ENCODE measurements around the gene MCHR1. TPM values are rescaled to one million over a fixed set of nuclear protein-coding genes. Genes with fewer than 3 reads are reported as not detected.

Gene MCHR1
- total and polyA plus RNA-seq, 7 experiments from 2014 or later = not detected

DNA sequence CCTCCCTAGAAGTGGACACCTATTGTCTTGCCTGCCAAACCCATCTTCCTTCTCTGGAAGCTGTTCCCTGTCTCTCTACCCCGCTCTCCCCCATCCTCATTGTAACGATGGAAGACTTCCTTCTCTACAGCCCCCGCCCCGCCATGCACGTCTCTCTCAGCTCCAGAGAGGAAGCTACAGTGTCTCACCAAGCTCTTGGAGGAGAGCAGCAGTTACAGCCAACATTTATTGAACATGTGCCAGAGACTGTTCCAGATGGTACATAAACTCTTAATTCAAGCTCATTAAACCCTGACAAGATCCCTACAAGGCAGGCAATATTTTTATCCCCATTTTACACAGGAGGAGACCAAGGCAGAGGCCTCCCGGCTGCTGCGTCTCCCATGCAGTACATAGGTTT lies 15.1 kb downstream of the MCHR1 start:
- CTCF ChIA-PET = interaction anchor here (1.0 to 1.3 kb wide), 2 partner anchors 9 to 11 kb away, joined by 3 to 4 read pairs; no protein-coding TSS in a partner anchor
- H3K36me3 Mint-ChIP-seq = no peaks in the 10 kb centered on the region
- ATAC-seq (no peak), DNase-seq (no peak)
- POLR2A ChIA-PET = interaction anchor here (0.6 to 1.0 kb wide), 3 partner anchors 9 to 187 kb away, joined by 3 to 5 read pairs (median 3); no protein-coding TSS in a partner anchor
- peaks cover 0 to 13% (median 0%) of the 10 kb centered on the region in 5 donors for H3K27me3 Mint-ChIP-seq
- peaks cover 0 to 4% (median 0%) of the 10 kb centered on the region in 11 donors for H3K9me3 Mint-ChIP-seq
- Histone ChIP-seq H3K4me3 (ENCODE audit: low read length) (no peak overlapping the region), H3K4me1 (ENCODE audit: control insufficient read depth in 2 of 2, insufficient read depth in 2 of 2, low read length in 2 of 2) (no peaks in the 10 kb centered on the region), H3K9me3 (ENCODE audit: control insufficient read depth in 2 of 3, low read length in 3 of 3) (no peaks in the 10 kb centered on the region), H3K36me3 (ENCODE audit: control insufficient read depth in 2 of 3, insufficient read depth in 3 of 3, low read length in 3 of 3) (no peaks in the 10 kb centered on the region), H3K27ac (ENCODE audit: low read depth, low read length) (no peak overlapping the region), H3K27me3 (ENCODE audit: control insufficient read depth in 2 of 2, insufficient read depth in 2 of 2, low read length in 2 of 2) (no peaks in the 10 kb centered on the region)
- peak overlapping the region in 3 of 9 donors; percentile 2 to 74 (median 63) for H3K27ac Mint-ChIP-seq
- H3K4me3 Mint-ChIP-seq = no peak overlapping the region
- intact Hi-C loops (cut with micrococcal nuclease) = no loop called here
- peaks cover 0 to 7% (median 4%) of the 10 kb centered on the region in 7 donors for H3K4me1 Mint-ChIP-seq

- Histone ChIP-seq H3K27ac (ENCODE audit: low read depth, low read length) (no peak overlapping the region), H3K4me3 (ENCODE audit: low read length) (no peak overlapping the region), H3K27me3 (ENCODE audit: control insufficient read depth in 2 of 2, insufficient read depth in 2 of 2, low read length in 2 of 2) (no peaks in the 10 kb centered on the region), H3K4me1 (ENCODE audit: control insufficient read depth in 2 of 2, insufficient read depth in 2 of 2, low read length in 2 of 2) (peaks cover 0 to 11% of the 10 kb centered on the region in 2 donors), H3K9me3 (ENCODE audit: control insufficient read depth in 2 of 3, low read length in 3 of 3) (no peaks in the 10 kb centered on the region), H3K36me3 (ENCODE audit: control insufficient read depth in 2 of 3, insufficient read depth in 3 of 3, low read length in 3 of 3) (no peaks in the 10 kb centered on the region)
- ATAC-seq (no peak), DNase-seq (no peak)
- intact Hi-C loops (cut with micrococcal nuclease) = no loop called here
- Mint-ChIP-seq H3K27ac (peak overlapping the region in 6 of 9 donors; percentile 2 to 73 (median 18)), H3K9me3 (peaks cover 0 to 5% (median 0%) of the 10 kb centered on the region in 11 donors), H3K27me3 (peaks cover 0 to 7% (median 0%) of the 10 kb centered on the region in 5 donors), H3K36me3 (no peaks in the 10 kb centered on the region), H3K4me1 (peaks cover 8 to 30% (median 19%) of the 10 kb centered on the region in 7 donors), H3K4me3 (peak overlapping the region in 4 of 10 donors; percentile 5 to 65 (median 33))
- ChIA-PET POLR2A (interaction anchor here (0.7 to 1.4 kb wide), 5 partner anchors 13 to 616 kb away, joined by 3 to 8 read pairs (median 5); no protein-coding TSS in a partner anchor), CTCF (interaction anchor here (2.0 kb wide), 1 partner anchor 18 kb away, joined by 14 read pairs; no protein-coding TSS in a partner anchor)
These were observed 22.0 kb downstream of the MCHR1 start for GRCh38 chr22:40701274-40701673.

- H3K27me3 ChIP-seq (ENCODE audit: control insufficient read depth in 2 of 2, insufficient read depth in 2 of 2, low read length in 2 of 2) = no peaks in the 10 kb centered on the region
- H3K27ac ChIP-seq (ENCODE audit: low read depth, low read length) = no peak overlapping the region
- peaks cover 0 to 5% (median 0%) of the 10 kb centered on the region in 11 donors for H3K9me3 Mint-ChIP-seq
- ATAC-seq = no peak
- DNase-seq = no peak
- no peak overlapping the region for H3K4me3 ChIP-seq (ENCODE audit: low read length)
- no peaks in the 10 kb centered on the region for H3K36me3 ChIP-seq (ENCODE audit: control insufficient read depth in 2 of 3, insufficient read depth in 3 of 3, low read length in 3 of 3)
- ChIA-PET CTCF (interaction anchor here (1.3 to 1.8 kb wide), 2 partner anchors 11 to 20 kb away, joined by 3 to 7 read pairs; no protein-coding TSS in a partner anchor), POLR2A (no interaction called here)
- H3K9me3 ChIP-seq (ENCODE audit: control insufficient read depth in 2 of 3, low read length in 3 of 3) = no peaks in the 10 kb centered on the region
- peak overlapping the region in 2 of 10 donors; percentile 37 for H3K4me3 Mint-ChIP-seq
- H3K27me3 Mint-ChIP-seq = peaks cover 0 to under 1% (median 0%) of the 10 kb centered on the region in 5 donors
- peaks cover 0 to 11% of the 10 kb centered on the region in 2 donors for H3K4me1 ChIP-seq (ENCODE audit: control insufficient read depth in 2 of 2, insufficient read depth in 2 of 2, low read length in 2 of 2)
- H3K27ac Mint-ChIP-seq = peak overlapping the region in 2 of 9 donors; percentile 18 to 84
- intact Hi-C loops (cut with micrococcal nuclease) = no loop called here
- peaks cover 9 to 30% (median 19%) of the 10 kb centered on the region in 7 donors for H3K4me1 Mint-ChIP-seq
- H3K36me3 Mint-ChIP-seq = peaks cover 0 to 2% (median 0%) of the 10 kb centered on the region in 5 donors
These were observed 23.9 kb downstream of the MCHR1 start for GRCh38 chr22:40703174-40703573.

GRCh38 chr22:40703736-40704135 lies 24.5 kb downstream of the MCHR1 start:
- no peak for ATAC-seq
- CTCF ChIA-PET = interaction anchor here (1.8 kb wide), 1 partner anchor 20 kb away, joined by 7 read pairs; no protein-coding TSS in a partner anchor
- Histone ChIP-seq H3K27ac (ENCODE audit: low read depth, low read length) (no peak overlapping the region), H3K4me3 (ENCODE audit: low read length) (no peak overlapping the region), H3K36me3 (ENCODE audit: control insufficient read depth in 2 of 3, insufficient read depth in 3 of 3, low read length in 3 of 3) (no peaks in the 10 kb centered on the region), H3K27me3 (ENCODE audit: control insufficient read depth in 2 of 2, insufficient read depth in 2 of 2, low read length in 2 of 2) (no peaks in the 10 kb centered on the region), H3K4me1 (ENCODE audit: control insufficient read depth in 2 of 2, insufficient read depth in 2 of 2, low read length in 2 of 2) (peaks cover 0 to 11% of the 10 kb centered on the region in 2 donors), H3K9me3 (ENCODE audit: control insufficient read depth in 2 of 3, low read length in 3 of 3) (no peaks in the 10 kb centered on the region)
- intact Hi-C loops (cut with micrococcal nuclease) = no loop called here
- Mint-ChIP-seq H3K4me1 (peaks cover 9 to 30% (median 19%) of the 10 kb centered on the region in 7 donors), H3K27ac (no peak overlapping the region), H3K4me3 (no peak overlapping the region), H3K27me3 (no peaks in the 10 kb centered on the region), H3K36me3 (peaks cover 0 to 2% (median 0%) of the 10 kb centered on the region in 5 donors), H3K9me3 (peaks cover 0 to 5% (median 0%) of the 10 kb centered on the region in 11 donors)
- POLR2A ChIA-PET = no interaction called here
- DNase-seq = no peak

DNA sequence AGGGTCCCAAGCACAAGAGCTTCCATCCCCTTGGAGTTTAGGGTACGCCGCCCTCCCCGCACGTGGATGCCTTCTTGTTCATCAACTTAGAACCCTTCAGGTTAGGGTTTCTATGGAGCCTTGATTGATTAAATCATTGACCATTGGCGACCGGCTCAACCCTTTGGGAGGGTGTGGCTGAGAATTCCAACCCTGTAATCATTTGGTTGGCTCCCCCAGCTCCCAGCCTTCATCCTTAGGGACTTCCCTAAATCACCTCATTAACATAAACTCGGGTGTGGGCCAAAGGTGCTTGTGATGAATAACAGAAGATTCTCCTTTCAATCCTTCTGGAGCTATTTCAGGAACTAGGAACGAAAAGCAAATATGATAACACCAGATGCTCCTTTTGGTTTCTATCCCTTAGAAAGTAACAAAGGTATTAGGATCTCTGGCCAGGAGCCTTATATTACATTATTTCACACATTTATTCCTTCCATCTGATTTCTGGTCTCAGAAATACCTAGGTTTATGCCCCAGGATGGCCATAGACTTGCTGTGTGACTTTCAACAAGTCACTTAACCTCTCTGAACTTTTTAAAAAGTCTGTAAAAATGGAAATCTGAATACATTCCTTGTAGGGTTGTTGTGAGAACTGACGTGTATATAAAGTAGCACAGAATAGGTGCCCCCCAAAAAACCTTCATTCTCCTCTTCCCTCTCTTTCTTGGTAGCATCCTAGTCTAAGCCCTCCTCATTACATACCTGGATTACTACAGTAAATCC lies 26.8 kb downstream of the MCHR1 start:
- H3K4me3 ChIP-seq (ENCODE audit: low read length) = no peak overlapping the region
- Mint-ChIP-seq H3K36me3 (peaks cover 0 to 3% (median 0%) of the 10 kb centered on the region in 5 donors), H3K4me3 (no peak overlapping the region), H3K27ac (no peak overlapping the region), H3K27me3 (no peaks in the 10 kb centered on the region), H3K9me3 (peaks cover 0 to 5% (median 0%) of the 10 kb centered on the region in 11 donors), H3K4me1 (peaks cover 9 to 24% (median 20%) of the 10 kb centered on the region in 7 donors)
- H3K27ac ChIP-seq (ENCODE audit: low read depth, low read length) = no peak overlapping the region
- no peaks in the 10 kb centered on the region for H3K27me3 ChIP-seq (ENCODE audit: control insufficient read depth in 2 of 2, insufficient read depth in 2 of 2, low read length in 2 of 2)
- POLR2A ChIA-PET = interaction anchor here (0.6 kb wide), 1 partner anchor 9 kb away, joined by 3 read pairs; no protein-coding TSS in a partner anchor
- H3K4me1 ChIP-seq (ENCODE audit: control insufficient read depth in 2 of 2, insufficient read depth in 2 of 2, low read length in 2 of 2) = peaks cover 0 to 11% of the 10 kb centered on the region in 2 donors
- no peaks in the 10 kb centered on the region for H3K36me3 ChIP-seq (ENCODE audit: control insufficient read depth in 2 of 3, insufficient read depth in 3 of 3, low read length in 3 of 3)
- no peaks in the 10 kb centered on the region for H3K9me3 ChIP-seq (ENCODE audit: control insufficient read depth in 2 of 3, low read length in 3 of 3)
- intact Hi-C loops (cut with micrococcal nuclease) = no loop called here
- ATAC-seq (no peak), DNase-seq (no peak)
- CTCF ChIA-PET = no interaction called here

- Mint-ChIP-seq H3K4me1 (peaks cover 7 to 22% (median 18%) of the 10 kb centered on the region in 7 donors), H3K9me3 (peaks cover 0 to 5% (median 0%) of the 10 kb centered on the region in 11 donors), H3K36me3 (peaks cover 0 to 6% (median 0%) of the 10 kb centered on the region in 5 donors), H3K27me3 (peaks cover 0 to 4% (median 0%) of the 10 kb centered on the region in 5 donors), H3K27ac (peak overlapping the region in 2 of 9 donors; percentile 12 to 59), H3K4me3 (no peak overlapping the region)
- H3K27me3 ChIP-seq (ENCODE audit: control insufficient read depth in 2 of 2, insufficient read depth in 2 of 2, low read length in 2 of 2) = no peaks in the 10 kb centered on the region
- H3K36me3 ChIP-seq (ENCODE audit: control insufficient read depth in 2 of 3, insufficient read depth in 3 of 3, low read length in 3 of 3) = no peaks in the 10 kb centered on the region
- intact Hi-C loops (cut with micrococcal nuclease) = no loop called here
- no peaks in the 10 kb centered on the region for H3K9me3 ChIP-seq (ENCODE audit: control insufficient read depth in 2 of 3, low read length in 3 of 3)
- ATAC-seq (no peak), DNase-seq (no peak)
- ChIA-PET POLR2A (no interaction called here), CTCF (interaction anchor here (0.7 kb wide), 1 partner anchor 25 kb away, joined by 3 read pairs; no protein-coding TSS in a partner anchor)
- H3K4me3 ChIP-seq (ENCODE audit: low read length) = no peak overlapping the region
- H3K4me1 ChIP-seq (ENCODE audit: control insufficient read depth in 2 of 2, insufficient read depth in 2 of 2, low read length in 2 of 2) = peaks cover 0 to 8% of the 10 kb centered on the region in 2 donors
- H3K27ac ChIP-seq (ENCODE audit: low read depth, low read length) = no peak overlapping the region
These were observed 27.9 kb downstream of the MCHR1 start for GRCh38 chr22:40707154-40707553.

Measured in naive thymus-derived CD4-positive, alpha-beta T cell (primary cell).